Nephron (organoid): ENCODE data around the gene NFAM1.

Experiments used
- H3K27ac Mint-ChIP-seq, 3 experiments: 2 replicates each; pipeline ENCODE4 v1.8.0; 2020; ENCODE audit warnings: mixed read lengths in 3 of 3, mild to moderate bottlenecking in 2 of 3, moderate library complexity in 1 of 3
- H3K27me3 Mint-ChIP-seq: 2 replicates; pipeline ENCODE4 v1.8.0; 2021; ENCODE audit warnings: low read depth, mild to moderate bottlenecking, moderate library complexity, mixed read lengths
- H3K36me3 Mint-ChIP-seq: 2 replicates; pipeline ENCODE4 v1.8.0; 2020; ENCODE audit warnings: low read depth, mixed read lengths
- H3K4me1 Mint-ChIP-seq: 2 replicates; pipeline ENCODE4 v1.8.0; 2020; ENCODE audit warnings: mixed read lengths
- H3K4me3 Mint-ChIP-seq, 3 experiments: 2 replicates each; pipeline ENCODE4 v1.8.0; 2020; ENCODE audit warnings: mild to moderate bottlenecking in 3 of 3, mixed read lengths in 3 of 3, moderate library complexity in 2 of 3
- H3K9me3 Mint-ChIP-seq: 2 replicates; pipeline ENCODE4 v1.8.0; 2020; ENCODE audit warnings: mixed read lengths
- CTCF ChIP-seq, 3 experiments: fragments of 200-600 bp; sonication (generic); IDR thresholded peaks; one replicate each; pipeline ENCODE4 v1.5.0; 2021; ENCODE audit warnings: antibody characterized with exemption in 3 of 3; ENCODE audit not compliant: unreplicated experiment in 3 of 3

The NFAM1 gene

GRCh38 chr22:42368379-42369249, 63.6 kb downstream of the NFAM1 start:
- Mint-ChIP-seq H3K9me3 (no peaks in the 10 kb centered on the region), H3K27ac (no peak overlapping the region), H3K27me3 (peaks cover 62% of the 10 kb centered on the region), H3K36me3 (no peaks in the 10 kb centered on the region), H3K4me1 (peaks cover 49% of the 10 kb centered on the region), H3K4me3 (peak overlapping the region; percentile 75 to 83 (median 81))
- TF ChIP-seq CTCF (IDR thresholded peaks at IDR 0.05; ENCODE audit: unreplicated experiment in 3 of 3): no peak

DNA sequence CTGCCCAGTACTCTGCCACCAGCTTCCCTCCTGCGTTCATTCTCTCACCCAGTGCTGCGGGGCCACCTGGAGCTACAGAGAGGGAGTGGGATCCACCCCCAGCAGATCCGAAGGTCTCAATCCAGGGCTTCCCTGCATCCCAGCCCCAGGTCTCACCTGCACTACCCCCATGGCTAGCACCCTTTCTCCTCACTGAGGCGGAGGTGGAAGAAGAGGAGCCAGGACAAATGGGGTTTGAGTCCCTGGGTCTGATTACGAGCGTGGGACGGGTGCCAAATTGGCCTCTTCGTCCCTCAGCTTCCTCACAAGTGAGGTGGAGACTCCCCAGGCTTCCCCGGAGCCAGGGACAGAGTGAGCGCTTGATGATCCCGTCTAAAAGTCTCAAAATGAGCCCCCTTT, 64.2 kb downstream of the NFAM1 start:
- Mint-ChIP-seq H3K9me3 (no peaks in the 10 kb centered on the region), H3K27me3 (peaks cover 57% of the 10 kb centered on the region), H3K4me3 (peak overlapping the region; percentile 75 to 81 (median 79)), H3K27ac (no peak overlapping the region), H3K4me1 (peaks cover 49% of the 10 kb centered on the region), H3K36me3 (no peaks in the 10 kb centered on the region)
- TF ChIP-seq CTCF (IDR thresholded peaks at IDR 0.05; ENCODE audit: unreplicated experiment in 3 of 3): no peak

DNA sequence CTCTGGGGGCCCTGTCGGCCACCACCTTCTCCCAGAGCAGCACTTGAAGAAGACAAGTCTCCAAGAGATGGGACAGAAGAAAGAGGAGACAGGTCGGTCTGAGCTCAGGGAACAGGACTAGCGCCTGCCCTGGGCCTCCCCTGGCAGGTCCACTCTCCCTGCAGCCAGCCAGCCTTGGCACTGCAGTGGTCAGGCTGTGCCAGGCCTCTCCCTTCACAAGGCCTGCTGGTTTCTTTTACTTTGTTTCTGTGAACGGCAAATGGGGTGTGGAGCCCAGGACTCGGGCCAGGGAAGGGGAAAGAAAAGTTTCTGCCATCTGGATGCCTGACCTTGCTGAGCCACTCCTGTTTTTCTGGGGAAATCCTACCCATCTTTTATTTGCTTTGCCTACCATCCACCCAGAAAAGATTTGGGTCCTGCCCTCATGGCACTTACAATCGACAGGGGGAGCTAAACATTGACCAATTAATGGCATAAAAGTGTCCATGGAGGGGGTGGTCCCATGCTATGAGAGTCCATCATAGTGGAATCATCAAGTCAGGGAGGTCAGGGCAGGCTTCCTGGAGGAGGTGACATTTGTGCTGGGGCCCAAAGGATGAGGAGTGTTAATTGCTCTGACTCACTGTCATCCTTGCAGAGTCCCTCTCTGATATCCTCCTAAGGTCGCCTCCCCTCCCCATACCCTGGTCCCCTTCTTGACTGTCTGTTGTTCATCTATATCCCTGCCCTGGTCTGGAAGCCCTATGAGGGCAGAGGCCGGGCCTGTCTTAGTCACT, 65.2 kb downstream of the NFAM1 start:
- H3K4me3 Mint-ChIP-seq: peak overlapping the region; percentile 75 to 81 (median 79)
- peak overlapping the region in 1 of 3 experiments; percentile 27 for H3K27ac Mint-ChIP-seq
- H3K4me1 Mint-ChIP-seq: peaks cover 49% of the 10 kb centered on the region
- peaks cover 63% of the 10 kb centered on the region for H3K27me3 Mint-ChIP-seq
- TF ChIP-seq CTCF (IDR thresholded peaks at IDR 0.05; ENCODE audit: unreplicated experiment in 3 of 3): no peak
- H3K9me3 Mint-ChIP-seq: no peaks in the 10 kb centered on the region
- H3K36me3 Mint-ChIP-seq: no peaks in the 10 kb centered on the region

DNA sequence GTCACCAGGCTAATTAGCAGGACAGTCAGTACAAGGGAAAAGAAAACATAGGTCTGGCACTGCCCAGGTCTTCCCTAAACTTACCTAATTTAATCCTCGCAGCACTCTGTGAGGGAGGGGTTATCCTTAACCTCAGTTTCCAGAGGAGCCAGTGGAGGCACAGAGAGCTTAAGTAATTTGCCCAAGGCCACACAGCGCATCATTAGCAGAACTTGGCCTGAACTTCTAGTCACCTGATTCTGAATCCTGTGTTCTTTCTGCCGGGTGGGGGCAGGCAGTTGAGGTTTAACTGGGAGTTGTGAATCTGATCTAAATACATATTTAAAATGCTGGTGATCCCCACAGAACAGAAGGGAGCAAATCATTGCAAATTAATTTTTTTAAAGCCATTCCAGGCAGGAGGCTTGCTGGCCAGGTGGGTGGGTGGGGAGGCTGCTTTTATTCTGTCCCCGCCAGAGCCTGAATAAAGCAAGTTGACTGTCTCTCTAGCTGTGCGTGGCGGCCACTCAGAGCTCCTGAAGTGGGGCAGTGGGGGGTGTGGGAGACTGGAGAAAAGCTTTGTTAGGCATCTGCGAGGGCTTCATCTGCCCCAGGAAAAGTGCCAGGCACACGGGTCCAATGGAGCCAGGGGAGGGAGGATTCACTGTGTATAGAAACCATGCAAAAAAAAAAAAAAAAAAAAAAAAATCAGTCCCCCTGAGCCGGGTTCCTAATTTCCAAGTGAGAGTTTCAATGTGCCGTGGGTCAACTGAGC, 66.1 kb downstream of the NFAM1 start:
- peak overlapping the region in 2 of 3 experiments; percentile 85 to 94 for H3K27ac Mint-ChIP-seq
- no peak for TF ChIP-seq CTCF (IDR thresholded peaks at IDR 0.05; ENCODE audit: unreplicated experiment in 3 of 3)
- peak overlapping the region; percentile 8 to 65 (median 37) for H3K4me3 Mint-ChIP-seq
- no peaks in the 10 kb centered on the region for H3K9me3 Mint-ChIP-seq
- peaks cover 50% of the 10 kb centered on the region for H3K4me1 Mint-ChIP-seq
- no peaks in the 10 kb centered on the region for H3K36me3 Mint-ChIP-seq
- H3K27me3 Mint-ChIP-seq: peaks cover 59% of the 10 kb centered on the region

DNA sequence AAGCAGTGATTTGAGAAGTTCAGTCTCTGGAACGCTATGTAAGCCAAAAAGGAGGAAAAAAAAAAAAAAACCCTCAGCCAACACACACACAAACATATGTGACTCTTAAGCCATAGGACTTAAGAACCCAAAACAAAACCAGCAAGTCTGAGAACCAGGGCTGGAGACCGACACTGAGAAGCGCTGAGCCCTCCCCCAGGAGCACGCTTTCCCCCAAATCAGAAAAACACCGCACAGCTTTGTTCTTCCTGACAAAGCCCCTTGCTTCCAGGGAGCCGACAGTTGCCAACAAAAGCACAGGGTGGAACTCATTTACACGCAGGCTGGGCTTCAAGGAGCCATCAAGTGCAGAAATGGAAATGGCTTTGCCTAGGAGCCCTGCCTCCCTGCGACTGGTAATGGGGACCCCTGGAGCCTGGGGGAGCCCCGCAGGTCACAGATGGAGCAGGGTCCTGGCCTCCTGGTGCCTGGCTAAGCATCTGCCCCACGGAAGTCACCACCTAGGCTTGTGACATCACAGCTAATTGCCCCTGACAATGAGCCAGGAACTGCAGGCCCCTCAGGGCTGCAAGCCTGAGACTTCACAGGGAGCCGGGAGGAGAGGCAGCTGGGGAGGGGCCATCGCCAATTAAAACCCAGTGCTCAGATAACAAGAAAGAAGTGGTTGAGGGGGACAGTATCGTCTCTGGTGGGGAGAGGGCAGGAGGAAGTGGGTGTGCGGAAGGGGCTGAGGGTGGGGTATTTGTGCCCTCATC, 66.9 kb downstream of the NFAM1 start:
- Mint-ChIP-seq H3K36me3 (no peaks in the 10 kb centered on the region), H3K9me3 (no peaks in the 10 kb centered on the region), H3K27ac (peak overlapping the region; percentile 85 to 94 (median 86)), H3K27me3 (peaks cover 59% of the 10 kb centered on the region), H3K4me3 (peak overlapping the region; percentile 51 to 65 (median 61)), H3K4me1 (peaks cover 47% of the 10 kb centered on the region)
- no peak for TF ChIP-seq CTCF (IDR thresholded peaks at IDR 0.05; ENCODE audit: unreplicated experiment in 3 of 3)
